ENCODE measurements around the gene BLMH.

DNA sequence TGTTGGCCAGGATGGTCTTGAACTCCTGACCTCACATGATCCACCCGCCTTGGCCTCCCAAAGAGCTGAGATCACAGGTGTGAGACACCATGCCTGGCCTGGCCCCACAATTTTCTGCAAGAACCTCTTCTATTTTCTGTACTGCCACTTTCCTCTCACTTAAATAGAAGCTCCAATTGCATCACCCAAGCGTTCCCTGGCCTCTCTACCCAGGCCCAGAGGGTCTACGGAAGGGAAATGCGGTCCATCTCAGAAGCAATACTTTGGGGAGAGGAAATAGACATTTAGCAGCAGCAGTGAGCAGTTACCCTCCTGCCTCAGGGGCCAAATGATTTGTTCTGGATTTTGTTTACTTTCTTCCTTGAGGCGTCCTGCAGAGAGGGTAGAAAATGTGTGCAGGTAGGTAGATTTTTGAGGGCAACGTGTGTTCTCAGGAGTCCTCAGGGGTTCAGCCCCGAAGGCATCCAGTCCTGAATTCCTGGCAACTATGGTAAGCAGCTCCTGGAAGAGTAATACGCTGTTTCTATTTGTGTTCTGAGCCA is 67.3 kb downstream of the BLMH start:
- TF ChIP-seq CTCF (IDR thresholded peaks at IDR 0.05) = no peak
- no peak for TF ChIP-seq POLR2AphosphoS5 (IDR thresholded peaks at IDR 0.05)
